Adrenal gland (tissue), 12 donors: ENCODE measurements around the gene RPL5. TPM values are rescaled to one million over a fixed set of nuclear protein-coding genes. Genes with fewer than 3 reads are reported as not detected.

ENCODE experiments used
- DNase-seq, 7 donors: peaks; one replicate each; pipeline ENCODE4 v3.0.0-alpha.2; 2019 to 2020
- H3K27ac ChIP-seq, 5 donors: fragments of 200-600 bp; sonication (generic) in 4 of 5; 1 replicate in 3 of 5; 2 replicates in 2 of 5; pipeline versions ENCODE4 v1.5.1 to v1.8.0; 2016 to 2020; ENCODE audit warnings: mild to moderate bottlenecking in 1 of 5
- H3K27me3 ChIP-seq: fragments of 200-600 bp; 2 replicates; pipeline ENCODE4 v1.8.0; 2021
- H3K36me3 ChIP-seq, 2 donors: fragments of 200-600 bp; replicated peaks in 1 of 2; 1 replicate in 1 of 2; 2 replicates in 1 of 2; pipeline versions ENCODE4 v1.5.1 to v1.8.0; 2018 to 2022
- H3K4me1 ChIP-seq, 2 donors: fragments of 200-600 bp; replicated peaks in 1 of 2; 1 replicate in 1 of 2; 2 replicates in 1 of 2; pipeline versions ENCODE4 v1.5.1 to v1.8.0; 2018 to 2021
- H3K4me3 ChIP-seq, 4 donors: fragments of 200-600 bp; sonication (generic) in 3 of 4; one replicate each; pipeline ENCODE4 v1.5.1; 2016 to 2018
- H3K9me3 ChIP-seq, 3 donors: fragments of 200-600 bp; sonication (generic) in 1 of 3; replicated peaks in 1 of 3; 1 replicate in 2 of 3; 2 replicates in 1 of 3; pipeline versions ENCODE4 v1.5.1 to v1.8.0; 2016 to 2021
- POLR2A ChIP-seq, 2 donors: fragments of 450-650 bp; IDR thresholded peaks; one replicate each; pipeline ENCODE4 v1.6.1; 2017; ENCODE audit warnings: antibody characterized with exemption in 2 of 2, mild to moderate bottlenecking in 2 of 2, moderate library complexity in 1 of 2
- WGBS, 4 donors: extraction: QIAGEN DNeasy Blood & Tissue Kit in 2 of 4; methylation state at CpG; one replicate each; pipeline versions ENCODE4 v1.1.5 to v1.1.7; 2013 to 2017; 5-methylcytosine and 5-hydroxymethylcytosine counted together
- intact Hi-C, 2 donors: fragments of 100-400 bp; cut with DNase I; formaldehyde crosslinking; loops; one replicate each; pipeline versions ENCODE4 v1.14.1 to v1.15.0; 2022 to 2023
- polyA plus RNA-seq, 3 donors: library from polyadenylated mRNA; stranded (reverse); fragments of 200-250 nt in 2 of 3; fragments of 350-450 nt in 1 of 3; fragmentation: Illumina TruSeq in 1 of 3; extraction: RNeasy Lipid Tissue Mini Kit (QIAGEN cat#74804) in 1 of 3; gene quantifications; one replicate each; pipeline ENCODE4 v1.2.3, GENCODE V29; 2013 to 2014
- total RNA-seq, 9 donors: library from RNA; depleted of rRNA in 4 of 9; stranded (reverse); fragments of >200 nt in 4 of 9; fragments of 120-200 nt in 1 of 9; fragmentation: NEBNext Ultra II Directional in 1 of 9; extraction: Animal tissue kit (Norgen Biotek cat#: 25700) in 1 of 9; gene quantifications; one replicate each; pipeline versions ENCODE4 v1.1.0 to v1.2.4, GENCODE V29; 2013 to 2023
- TF ChIP-seq, protein P1 (sequence below), 6 experiments: fragments of 450-650 bp in 4 of 6; fragments of 200-600 bp in 2 of 6; sonication (generic) in 1 of 6; IDR thresholded peaks; 1 replicate in 5 of 6; 2 replicates in 1 of 6; pipeline versions ENCODE4 v1.5.1 to v1.8.0; 2016 to 2021; ENCODE audit warnings: antibody characterized with exemption in 6 of 6, mild to moderate bottlenecking in 2 of 6, moderate library complexity in 1 of 6
- donor health status: healthy with polysubstance abuse.
- donor health status: Bipolar disorder and iron deficiency.
- donor health status: DM: yes; HTN: yes; CAD: no.
- donor health status: DM: no; HTN: no; CAD: no.
- donor health status: DM: no; HTN: no; CAD: no.
- donor health status: DM: yes; HTN: yes; CAD: no.

Gene RPL5
- total and polyA plus RNA-seq, 12 donors, result 659 to 5,145 (median 1,306) TPM

- no peak for DNase-seq
- no peaks in the 10 kb centered on the region for H3K27me3 ChIP-seq
- intact Hi-C loops, result no loop called here
- TF ChIP-seq, protein P1, sequence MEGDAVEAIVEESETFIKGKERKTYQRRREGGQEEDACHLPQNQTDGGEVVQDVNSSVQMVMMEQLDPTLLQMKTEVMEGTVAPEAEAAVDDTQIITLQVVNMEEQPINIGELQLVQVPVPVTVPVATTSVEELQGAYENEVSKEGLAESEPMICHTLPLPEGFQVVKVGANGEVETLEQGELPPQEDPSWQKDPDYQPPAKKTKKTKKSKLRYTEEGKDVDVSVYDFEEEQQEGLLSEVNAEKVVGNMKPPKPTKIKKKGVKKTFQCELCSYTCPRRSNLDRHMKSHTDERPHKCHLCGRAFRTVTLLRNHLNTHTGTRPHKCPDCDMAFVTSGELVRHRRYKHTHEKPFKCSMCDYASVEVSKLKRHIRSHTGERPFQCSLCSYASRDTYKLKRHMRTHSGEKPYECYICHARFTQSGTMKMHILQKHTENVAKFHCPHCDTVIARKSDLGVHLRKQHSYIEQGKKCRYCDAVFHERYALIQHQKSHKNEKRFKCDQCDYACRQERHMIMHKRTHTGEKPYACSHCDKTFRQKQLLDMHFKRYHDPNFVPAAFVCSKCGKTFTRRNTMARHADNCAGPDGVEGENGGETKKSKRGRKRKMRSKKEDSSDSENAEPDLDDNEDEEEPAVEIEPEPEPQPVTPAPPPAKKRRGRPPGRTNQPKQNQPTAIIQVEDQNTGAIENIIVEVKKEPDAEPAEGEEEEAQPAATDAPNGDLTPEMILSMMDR (IDR thresholded peaks at IDR 0.05), result no peak
- no peak for TF ChIP-seq POLR2A (IDR thresholded peaks at IDR 0.05)
- no peak overlapping the region for H3K27ac ChIP-seq
- H3K4me1 ChIP-seq, result peaks cover 0 to 5% of the 10 kb centered on the region in 2 donors
- H3K9me3 ChIP-seq, result no peaks in the 10 kb centered on the region
- H3K4me3 ChIP-seq, result no peak overlapping the region
- WGBS, 4 donors, result 88 to 93% (median 89%) methylated on average over 2 of the region's 2 CpGs
- H3K36me3 ChIP-seq, result no peaks in the 10 kb centered on the region
Observed at GRCh38 chr1:92790867-92791266, 41.0 kb upstream of the RPL5 start.

GRCh38 chr1:92791487-92792066, 40.3 kb upstream of the RPL5 start:
- DNase-seq, result no peak
- WGBS, 4 donors, result 76 to 82% (median 80%) methylated on average over 7 of the region's 7 CpGs
- peaks cover 0 to 2% of the 10 kb centered on the region in 2 donors for H3K4me1 ChIP-seq
- H3K27me3 ChIP-seq, result no peaks in the 10 kb centered on the region
- no peak overlapping the region for H3K27ac ChIP-seq
- no peaks in the 10 kb centered on the region for H3K9me3 ChIP-seq
- H3K36me3 ChIP-seq, result no peaks in the 10 kb centered on the region
- TF ChIP-seq, protein P1 (IDR thresholded peaks at IDR 0.05), result no peak
- no peak for TF ChIP-seq POLR2A (IDR thresholded peaks at IDR 0.05)
- no peak overlapping the region for H3K4me3 ChIP-seq
- intact Hi-C loops, result no loop called here

DNA sequence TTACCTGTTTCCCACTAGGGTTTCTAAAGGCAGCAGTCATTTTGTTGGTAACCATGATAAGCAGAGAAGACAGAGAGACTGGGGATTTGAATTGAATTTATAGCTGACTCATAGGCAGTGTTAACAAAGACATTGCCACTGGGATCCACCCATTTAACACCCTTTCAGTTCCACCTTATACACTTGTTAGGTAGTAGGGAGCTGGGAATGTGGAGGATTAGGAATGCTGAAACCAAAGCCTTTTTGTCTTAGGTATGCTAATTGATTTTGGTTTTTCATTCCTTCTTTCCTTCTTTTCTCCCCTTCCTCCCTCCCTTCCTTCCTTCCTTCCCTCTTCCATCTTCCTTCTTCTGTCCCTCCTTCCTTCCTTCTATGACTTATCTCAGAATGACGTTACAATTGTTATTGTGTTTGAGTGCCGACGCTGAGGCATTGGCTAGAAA, 39.5 kb upstream of the RPL5 start:
- intact Hi-C loops, result no loop called here
- Histone ChIP-seq H3K4me3 (no peak overlapping the region), H3K27ac (no peak overlapping the region), H3K36me3 (no peaks in the 10 kb centered on the region), H3K9me3 (no peaks in the 10 kb centered on the region), H3K4me1 (no peaks in the 10 kb centered on the region), H3K27me3 (no peaks in the 10 kb centered on the region)
- 68 to 83% (median 78%) methylated on average over 3 of the region's 3 CpGs for WGBS, 4 donors
- no peak for TF ChIP-seq POLR2A (IDR thresholded peaks at IDR 0.05)
- TF ChIP-seq, protein P1 (IDR thresholded peaks at IDR 0.05), result no peak
- no peak for DNase-seq

DNA sequence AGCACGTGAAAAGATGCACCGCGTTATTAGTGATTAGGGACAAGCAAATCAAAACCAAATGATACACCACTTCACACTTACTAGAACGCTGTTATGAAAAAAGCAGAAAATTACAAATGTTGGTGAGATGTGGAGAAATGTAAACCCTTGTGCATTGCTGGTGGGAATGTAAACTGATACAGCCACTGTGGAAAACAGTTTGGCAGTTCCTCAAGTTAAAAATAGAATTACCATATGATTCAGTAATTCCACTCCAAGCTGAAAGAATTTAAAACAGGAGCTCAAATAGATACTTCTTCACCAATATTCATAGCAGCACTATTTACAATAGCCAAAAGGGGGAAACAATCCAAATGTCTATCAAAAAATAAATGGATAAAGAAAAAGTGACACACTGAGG, 36.7 kb upstream of the RPL5 start:
- Histone ChIP-seq H3K4me1 (no peaks in the 10 kb centered on the region), H3K27me3 (no peaks in the 10 kb centered on the region), H3K9me3 (no peaks in the 10 kb centered on the region), H3K36me3 (no peaks in the 10 kb centered on the region), H3K27ac (no peak overlapping the region), H3K4me3 (no peak overlapping the region)
- 85 to 97% (median 93%) methylated on average over 4 of the region's 4 CpGs for WGBS, 4 donors
- intact Hi-C loops, result no loop called here
- TF ChIP-seq POLR2A (IDR thresholded peaks at IDR 0.05), result no peak
- no peak for DNase-seq

GRCh38 chr1:92797297-92797696, 34.5 kb upstream of the RPL5 start:
- no peak overlapping the region for H3K27ac ChIP-seq
- no peaks in the 10 kb centered on the region for H3K9me3 ChIP-seq
- no peaks in the 10 kb centered on the region for H3K4me1 ChIP-seq
- DNase-seq, result no peak
- no peak overlapping the region for H3K4me3 ChIP-seq
- H3K36me3 ChIP-seq, result no peaks in the 10 kb centered on the region
- intact Hi-C loops, result no loop called here
- no peak for TF ChIP-seq POLR2A (IDR thresholded peaks at IDR 0.05)
- TF ChIP-seq, protein P1 (IDR thresholded peaks at IDR 0.05), result no peak
- H3K27me3 ChIP-seq, result no peaks in the 10 kb centered on the region
